Pancreas (tissue), 10 donors: Measurements from ENCODE around the gene ASCC3. TPM values are rescaled to one million over a fixed set of nuclear protein-coding genes. Genes with fewer than 3 reads are reported as not detected.
A peak's percentile ranks its signal among the peaks of the same experiment; 100 is the strongest.

ENCODE experiments used
- ATAC-seq, 4 donors: fragments of 200-7000 bp; cut with Tn5 transposase; one replicate each; pipeline versions ENCODE4 v1.8.0 to v1.9.1; 2020; ENCODE audit warnings: mild to moderate bottlenecking in 4 of 4, moderate library complexity in 4 of 4
- DNase-seq, 6 donors: peaks; one replicate each; pipeline ENCODE4 v3.0.0-alpha.2; 2020
- FAIRE-seq: peaks from 2 replicates; lab custom pipeline; 2012; peaks lifted over from hg19 to GRCh38; lab: Jason Lieb, UNC
- H3K27ac ChIP-seq, 4 donors: fragments of 200-600 bp; sonication (generic); 1 replicate in 3 of 4; 2 replicates in 1 of 4; pipeline versions ENCODE4 v1.5.0 to v1.8.0; 2020
- H3K27me3 ChIP-seq, 4 donors: fragments of 200-600 bp; one replicate each; pipeline ENCODE4 v1.8.0; 2021
- H3K36me3 ChIP-seq, 3 donors: fragments of 200-600 bp; sonication (generic) in 1 of 3; one replicate each; pipeline versions ENCODE4 v1.5.0 to v1.8.0; 2020 to 2021
- H3K4me1 ChIP-seq, 3 donors: fragments of 200-600 bp; one replicate each; pipeline ENCODE4 v1.8.0; 2021
- H3K4me3 ChIP-seq, 4 donors: fragments of 200-600 bp; sonication (generic) in 2 of 4; one replicate each; pipeline versions ENCODE4 v1.5.0 to v1.8.0; 2020 to 2021
- H3K9me3 ChIP-seq, 4 donors: fragments of 200-600 bp; one replicate each; pipeline ENCODE4 v1.8.0; 2021
- WGBS, 2 donors: extraction: QIAGEN DNeasy Blood & Tissue Kit; methylation state at CpG; one replicate each; pipeline ENCODE4 v1.1.7; 2013; 5-methylcytosine and 5-hydroxymethylcytosine counted together
- intact Hi-C, 3 donors: fragments of 100-400 bp; cut with DNase I; formaldehyde crosslinking; loops; one replicate each; pipeline versions ENCODE4 v1.11.1 to v1.14.2; 2022
- polyA plus RNA-seq, 2 donors: library from polyadenylated mRNA; stranded (reverse); fragments of 200-250 nt; gene quantifications; one replicate each; pipeline ENCODE4 v1.2.3, GENCODE V29; 2013
- total RNA-seq, 6 donors: library from RNA; stranded (reverse); fragmentation: NEBNext Ultra II Directional in 4 of 6; extraction: Animal tissue kit (Norgen Biotek cat#: 25700) in 4 of 6; gene quantifications; one replicate each; pipeline versions ENCODE4 v1.2.1 to v1.2.4, GENCODE V29; 2021 to 2023
- TF ChIP-seq, protein P1 (sequence below), 4 donors: fragments of 200-600 bp; sonication (generic) in 3 of 4; IDR thresholded peaks; one replicate each; pipeline versions ENCODE4 v1.5.0 to v1.8.0; 2021; ENCODE audit warnings: antibody characterized with exemption in 4 of 4
- donor health status: healthy with polysubstance abuse.
- donor health status: DM: no; HTN: no; CAD: no; lungs with moderate emphysema.
- donor health status: DM: no; HTN: no; CAD: no.
- donor health status: control.
- donor health status: control.
- donor health status: Bipolar disorder and iron deficiency.
- donor health status: DM: yes; HTN: yes; CAD: no.
- donor health status: DM: no; HTN: no; CAD: no.
- donor health status: DM: no; HTN: no; CAD: no.
- donor health status: DM: yes; HTN: yes; CAD: no.

ASCC3 gene
- total and polyA plus RNA-seq, 8 donors: 4.4 to 20.3 (median 13.4) TPM

DNA sequence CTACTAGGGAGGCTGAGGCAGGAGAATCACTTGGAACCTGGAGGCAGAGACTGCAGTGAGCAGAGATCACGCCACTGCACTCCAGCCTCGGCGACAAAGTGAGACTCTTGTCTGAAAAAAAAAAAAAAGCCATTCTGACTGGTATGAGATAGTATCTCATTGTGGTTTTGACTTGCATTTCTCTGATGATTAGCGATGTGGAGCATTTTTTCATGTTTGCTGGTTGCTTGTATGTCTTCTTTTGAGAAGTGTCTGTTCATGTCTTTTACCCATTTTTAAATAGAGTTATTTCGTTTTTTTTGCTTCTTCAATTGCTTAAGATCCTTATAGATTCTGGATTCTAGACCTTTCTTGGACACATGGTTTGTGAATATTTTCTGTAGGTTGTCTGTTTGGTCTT is 312.9 kb downstream of the ASCC3 start:
- Histone ChIP-seq H3K4me1 (no peaks in the 10 kb centered on the region), H3K9me3 (no peaks in the 10 kb centered on the region), H3K27ac (no peak overlapping the region), H3K4me3 (no peak overlapping the region), H3K27me3 (no peaks in the 10 kb centered on the region), H3K36me3 (peaks cover 0 to 5% (median 0%) of the 10 kb centered on the region in 3 donors)
- TF ChIP-seq, protein P1, sequence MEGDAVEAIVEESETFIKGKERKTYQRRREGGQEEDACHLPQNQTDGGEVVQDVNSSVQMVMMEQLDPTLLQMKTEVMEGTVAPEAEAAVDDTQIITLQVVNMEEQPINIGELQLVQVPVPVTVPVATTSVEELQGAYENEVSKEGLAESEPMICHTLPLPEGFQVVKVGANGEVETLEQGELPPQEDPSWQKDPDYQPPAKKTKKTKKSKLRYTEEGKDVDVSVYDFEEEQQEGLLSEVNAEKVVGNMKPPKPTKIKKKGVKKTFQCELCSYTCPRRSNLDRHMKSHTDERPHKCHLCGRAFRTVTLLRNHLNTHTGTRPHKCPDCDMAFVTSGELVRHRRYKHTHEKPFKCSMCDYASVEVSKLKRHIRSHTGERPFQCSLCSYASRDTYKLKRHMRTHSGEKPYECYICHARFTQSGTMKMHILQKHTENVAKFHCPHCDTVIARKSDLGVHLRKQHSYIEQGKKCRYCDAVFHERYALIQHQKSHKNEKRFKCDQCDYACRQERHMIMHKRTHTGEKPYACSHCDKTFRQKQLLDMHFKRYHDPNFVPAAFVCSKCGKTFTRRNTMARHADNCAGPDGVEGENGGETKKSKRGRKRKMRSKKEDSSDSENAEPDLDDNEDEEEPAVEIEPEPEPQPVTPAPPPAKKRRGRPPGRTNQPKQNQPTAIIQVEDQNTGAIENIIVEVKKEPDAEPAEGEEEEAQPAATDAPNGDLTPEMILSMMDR (IDR thresholded peaks at IDR 0.05): no peak
- FAIRE-seq (no peak), DNase-seq (no peak), ATAC-seq (no peak)
- intact Hi-C loops: no loop called here
- 96 to 99% methylated on average over 5 of the region's 5 CpGs for WGBS, 2 donors

DNA sequence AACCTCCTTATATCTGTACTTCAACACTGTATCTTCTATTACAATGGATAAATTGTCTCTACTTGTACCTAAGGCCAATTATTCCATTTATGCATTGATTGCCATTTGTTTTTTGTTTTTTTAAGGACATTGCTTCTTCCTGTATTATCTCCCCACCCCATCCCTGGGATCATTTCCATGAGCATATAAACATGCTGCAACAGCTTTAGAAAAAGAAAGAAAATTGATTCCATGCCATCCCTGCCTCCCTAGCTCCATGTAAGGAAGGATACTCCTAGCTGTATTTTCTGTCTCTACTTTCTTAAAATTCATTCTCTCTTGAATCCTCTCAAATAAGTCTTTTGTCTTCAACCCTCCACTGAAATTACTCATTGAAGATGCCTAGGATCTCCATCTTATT is 314.6 kb downstream of the ASCC3 start:
- Histone ChIP-seq H3K9me3 (no peaks in the 10 kb centered on the region), H3K4me3 (no peak overlapping the region), H3K27me3 (no peaks in the 10 kb centered on the region), H3K27ac (no peak overlapping the region), H3K4me1 (no peaks in the 10 kb centered on the region), H3K36me3 (no peaks in the 10 kb centered on the region)
- FAIRE-seq (no peak), DNase-seq (no peak), ATAC-seq (no peak)
- TF ChIP-seq, protein P1 (IDR thresholded peaks at IDR 0.05): no peak
- intact Hi-C loops: no loop called here

DNA sequence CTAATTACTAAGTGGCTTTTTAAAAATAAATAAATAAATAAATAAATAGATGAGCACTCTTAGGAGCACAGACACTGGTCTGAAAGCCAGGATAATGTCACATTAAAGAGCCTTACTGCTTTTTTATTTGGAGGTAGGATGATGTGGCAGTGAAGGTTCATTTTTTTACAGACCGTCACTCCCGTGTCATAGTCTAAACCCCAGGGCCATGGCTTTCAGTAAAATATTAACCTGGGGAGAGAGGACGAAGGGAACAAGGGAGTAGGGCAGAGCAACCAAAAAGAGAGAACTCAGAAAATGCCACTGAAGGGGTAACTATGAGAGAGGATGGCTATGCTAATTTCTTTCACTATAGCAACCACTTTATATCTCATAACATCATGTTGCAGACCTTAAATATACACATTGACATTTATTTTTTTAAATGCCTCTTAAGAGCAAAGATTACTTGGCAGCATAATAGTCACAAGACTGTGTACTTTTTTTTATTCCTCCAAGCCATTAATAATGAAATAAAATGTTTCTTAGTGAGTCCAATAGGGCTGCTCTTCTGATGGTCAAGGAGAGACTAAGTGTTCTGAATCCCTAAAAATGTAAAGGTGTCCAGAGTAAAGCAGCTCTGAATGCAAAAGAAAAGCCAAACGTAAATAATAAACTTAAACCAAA is 315.6 kb downstream of the ASCC3 start:
- Histone ChIP-seq H3K36me3 (no peaks in the 10 kb centered on the region), H3K27ac (no peak overlapping the region), H3K9me3 (no peaks in the 10 kb centered on the region), H3K27me3 (no peaks in the 10 kb centered on the region), H3K4me1 (no peaks in the 10 kb centered on the region), H3K4me3 (no peak overlapping the region)
- TF ChIP-seq, protein P1 (IDR thresholded peaks at IDR 0.05): no peak
- intact Hi-C loops: no loop called here
- no peak for ATAC-seq
- WGBS, 2 donors: 80% methylated on average over 4 of the region's 4 CpGs
- no peak for FAIRE-seq
- DNase-seq: no peak

DNA sequence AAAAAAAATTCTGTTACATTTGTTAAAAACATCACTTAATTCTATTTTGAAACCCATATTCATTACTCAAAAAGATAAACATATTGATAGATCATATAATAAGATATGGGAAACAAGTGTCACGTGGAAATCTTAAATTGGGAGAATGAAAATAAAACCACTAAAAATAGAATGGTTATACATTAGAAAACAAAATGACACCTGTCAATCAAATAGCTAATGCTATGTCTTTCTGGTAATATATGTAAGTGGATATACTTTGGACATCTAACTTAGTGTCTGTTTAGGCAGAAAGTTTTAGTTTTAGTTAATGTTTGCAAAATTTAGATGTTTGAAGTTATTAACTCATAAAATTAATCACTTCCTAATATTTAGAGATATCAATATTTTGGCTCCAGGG is 321.3 kb downstream of the ASCC3 start:
- intact Hi-C loops: no loop called here
- Histone ChIP-seq H3K4me1 (no peaks in the 10 kb centered on the region), H3K27me3 (no peaks in the 10 kb centered on the region), H3K9me3 (no peaks in the 10 kb centered on the region), H3K27ac (no peak overlapping the region), H3K4me3 (no peak overlapping the region), H3K36me3 (no peaks in the 10 kb centered on the region)
- DNase-seq (no peak), ATAC-seq (no peak), FAIRE-seq (peak; percentile 84)
- TF ChIP-seq, protein P1 (IDR thresholded peaks at IDR 0.05): no peak
- 89 to 94% methylated on average over 1 of the region's 1 CpG for WGBS, 2 donors

DNA sequence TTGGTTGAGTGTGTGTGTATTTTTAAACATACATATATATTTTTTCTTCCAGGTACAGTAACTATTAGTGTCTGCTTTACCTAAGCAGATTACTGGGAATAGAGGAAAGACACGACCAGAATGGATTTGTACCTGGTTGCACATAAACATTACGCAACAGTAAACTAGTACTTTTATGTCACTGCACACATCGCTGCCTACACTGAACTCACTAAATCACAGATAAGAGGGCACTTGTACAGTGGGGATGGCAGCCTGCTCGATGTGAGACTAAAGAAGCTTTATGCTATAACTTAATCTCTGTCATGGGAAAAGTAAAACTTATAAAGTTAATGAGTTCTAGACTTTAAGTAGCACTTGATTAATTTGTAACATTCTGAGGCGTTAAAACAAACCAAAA is 326.9 kb downstream of the ASCC3 start:
- no peaks in the 10 kb centered on the region for H3K36me3 ChIP-seq
- H3K4me3 ChIP-seq: no peak overlapping the region
- H3K27ac ChIP-seq: peak overlapping the region in 1 of 4 donors; percentile 6
- 55 to 59% methylated on average over 5 of the region's 5 CpGs for WGBS, 2 donors
- TF ChIP-seq, protein P1 (IDR thresholded peaks at IDR 0.05): no peak
- intact Hi-C loops: no loop called here
- DNase-seq: no peak
- FAIRE-seq: no peak
- H3K27me3 ChIP-seq: no peaks in the 10 kb centered on the region
- ATAC-seq: peak in 3 of 4 donors; percentile 45 to 60 (median 48)
- H3K9me3 ChIP-seq: no peaks in the 10 kb centered on the region
- no peaks in the 10 kb centered on the region for H3K4me1 ChIP-seq
